ENCODE measurements around the gene MAT2B. TPM values are rescaled to one million over a fixed set of nuclear protein-coding genes. Genes with fewer than 3 reads are reported as not detected.

The MAT2B gene
- total and polyA plus RNA-seq, 9 of the 15 experiments (the other 6 are each of a cell fraction or from before 2014, with no cell fraction given) = 32.0 to 57.7 (median 43.6) TPM

- TF ChIP-seq ARID4B (CRISPR knock-in tag; IDR thresholded peaks at IDR 0.05) = peak; percentile 74
- no peak for TF ChIP-seq CUX1 (CRISPR knock-in tag; IDR thresholded peaks at IDR 0.05)
- TF ChIP-seq MTA2 (IDR thresholded peaks at IDR 0.05; ENCODE audit: low read depth) = no peak
- TF ChIP-seq MXD1 (CRISPR knock-in tag; IDR thresholded peaks at IDR 0.05; ENCODE audit: borderline replicate concordance, poor library complexity, severe bottlenecking) = no peak
- no peak for TF ChIP-seq ZNF436 (CRISPR knock-in tag; IDR thresholded peaks at IDR 0.05)
- peak; percentile 50 for TF ChIP-seq HNRNPLL (IDR thresholded peaks at IDR 0.05; ENCODE audit: low read depth, low read length, poor library complexity, severe bottlenecking)
- TF ChIP-seq KLF1 (tag; IDR thresholded peaks at IDR 0.05) = peak; percentile 72; the same call in 1 of the 2 replicates
- TF ChIP-seq RAD51 (IDR thresholded peaks at IDR 0.05; ENCODE audit: borderline replicate concordance, low read depth) = no peak
- no peak for TF ChIP-seq ZNF184 (CRISPR knock-in tag; IDR thresholded peaks at IDR 0.05)
- TF ChIP-seq GABPA (tag; conservative IDR thresholded peaks at IDR 0.05; ENCODE audit: low read depth) = peak; percentile 93
- no peak for TF ChIP-seq NFIX (CRISPR knock-in tag; IDR thresholded peaks at IDR 0.05; ENCODE audit: low read depth)
- TF ChIP-seq BRD4 (IDR thresholded peaks at IDR 0.05) = peak; percentile 82
- TF ChIP-seq ATF1 (CRISPR knock-in tag; IDR thresholded peaks at IDR 0.05) = no peak
- TF ChIP-seq ATF1 (tag; IDR thresholded peaks at IDR 0.05) = peak; percentile 87
- TF ChIP-seq EP400 (IDR thresholded peaks at IDR 0.05) = peak; percentile 88
- no peak for TF ChIP-seq CBX8 (IDR thresholded peaks at IDR 0.05; ENCODE audit: borderline replicate concordance, extremely low read depth, low read depth, low read length, poor library complexity, severe bottlenecking)
- TF ChIP-seq ZNF354B (CRISPR knock-in tag; IDR thresholded peaks at IDR 0.05) = no peak
- peak in 1 of 2 experiments; percentile 81; a peak in 2 of 4 replicates for TF ChIP-seq HDAC1 (IDR thresholded peaks at IDR 0.05)
These were observed at the start of gene MAT2B (continued) for GRCh38 chr5:163505368-163506094.

Measured in K562 (cell line).